Heart left ventricle (tissue), 13 donors: ENCODE measurements around the gene RASSF1.

Experiments used
- CTCF ChIP-seq, 12 donors: fragments of 200-600 bp; sonication (generic) in 4 of 12; IDR thresholded peaks; one replicate each; pipeline versions ENCODE4 v1.5.0 to v1.8.0; 2018 to 2022; ENCODE audit warnings: antibody characterized with exemption in 12 of 12, mild to moderate bottlenecking in 5 of 12
- POLR2A ChIP-seq, 2 donors: fragments of 450-650 bp; IDR thresholded peaks; one replicate each; pipeline ENCODE4 v1.6.1; 2017; ENCODE audit warnings: antibody characterized with exemption in 2 of 2, mild to moderate bottlenecking in 2 of 2, moderate library complexity in 2 of 2
- donor health status: ischemic (EF 13 %, LVEDD 7.1; RV severe dilation, severe dysfunction).
- donor health status: DM: no; HTN: yes; CAD: no.
- donor health status: DM: no; HTN: no; CAD: no.
- donor health status: ischemic (EF 25% LVEDD 6.9; RV normal size, moderate dysfunction).
- donor health status: ischemic (EF 25% LVEDD 5.7; RV mildly dilated, moderate dysfunction).
- donor health status: ischemic (EF 35%, LVEDD 5.7; RV mildly dilated, moderate dysfunction).
- donor health status: nonischemic (EF 11% LVEDD 7.7; RV severe dilation, severe dysfunction).
- donor health status: DM: yes; HTN: yes; CAD: no.
- donor health status: PGD.
- donor health status: ischemic (EF 29% LVEDD 5.4; RV normal size, mild dysfunction).
- donor health status: nonischemic (EF 23%, LVEDD 6.1; RV moderate dilation, normal function).

- peak in 2 of 12 donors; percentile 7 to 19 for TF ChIP-seq CTCF (IDR thresholded peaks at IDR 0.05)
- TF ChIP-seq POLR2A (IDR thresholded peaks at IDR 0.05): no peak
These were observed 47.5 kb upstream of the RASSF1 start for GRCh38 chr3:50388016-50388719.
